ENCODE measurements around the gene SNCA.

SNCA gene

DNA sequence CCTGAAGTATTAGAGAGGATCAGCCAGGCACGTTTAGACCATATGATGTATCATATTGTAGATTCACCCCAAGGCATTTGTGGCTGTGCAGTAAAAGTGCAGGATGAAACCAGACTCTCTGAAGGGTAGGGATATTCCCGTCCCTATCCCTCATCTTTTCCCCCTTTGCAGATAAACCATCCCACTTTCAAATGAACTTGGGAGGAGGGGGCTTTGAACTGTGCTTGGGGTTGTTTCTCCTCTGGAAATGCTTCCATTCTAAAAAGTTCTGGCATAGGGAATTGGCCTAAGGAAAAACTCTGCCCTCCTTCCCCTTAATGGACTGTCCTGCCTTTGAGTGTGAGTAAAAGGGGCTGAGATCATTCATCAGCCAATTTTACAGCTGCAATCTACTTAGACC lies 23.8 kb downstream of the SNCA start:
- ATAC-seq = no peak

DNA sequence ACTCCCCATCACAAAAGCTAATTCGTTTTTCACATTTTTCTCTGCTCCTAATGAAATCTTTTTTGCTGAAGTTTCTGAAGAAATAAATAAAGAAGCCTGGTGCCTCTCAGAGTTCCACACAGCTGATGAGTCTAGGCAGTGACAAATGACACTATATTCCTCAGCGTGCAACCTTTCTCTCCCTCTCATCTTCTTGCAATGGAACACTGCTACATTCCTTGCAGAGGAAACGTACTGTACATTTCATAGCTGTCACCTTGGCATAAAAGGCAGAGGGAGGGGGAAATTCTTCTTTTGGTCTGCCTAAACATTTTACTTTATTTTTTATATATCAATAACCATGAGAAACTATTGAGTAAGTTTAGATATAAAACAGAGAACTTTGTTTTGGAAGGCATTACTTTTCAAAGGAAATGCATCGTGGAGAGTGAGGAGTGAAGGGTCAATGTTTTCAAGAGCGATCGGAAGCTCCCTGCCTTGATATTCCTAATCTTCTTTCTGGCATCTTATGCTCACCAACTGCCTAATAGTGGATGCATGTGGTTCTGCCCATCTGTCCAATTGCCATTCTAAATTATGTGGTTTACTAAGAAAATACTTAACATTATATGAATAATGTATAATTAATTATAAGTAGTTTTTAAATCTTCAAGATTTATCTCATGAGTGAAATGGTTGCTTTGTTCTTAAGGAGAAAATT lies 29.4 kb downstream of the SNCA start:
- no peak for ATAC-seq

DNA sequence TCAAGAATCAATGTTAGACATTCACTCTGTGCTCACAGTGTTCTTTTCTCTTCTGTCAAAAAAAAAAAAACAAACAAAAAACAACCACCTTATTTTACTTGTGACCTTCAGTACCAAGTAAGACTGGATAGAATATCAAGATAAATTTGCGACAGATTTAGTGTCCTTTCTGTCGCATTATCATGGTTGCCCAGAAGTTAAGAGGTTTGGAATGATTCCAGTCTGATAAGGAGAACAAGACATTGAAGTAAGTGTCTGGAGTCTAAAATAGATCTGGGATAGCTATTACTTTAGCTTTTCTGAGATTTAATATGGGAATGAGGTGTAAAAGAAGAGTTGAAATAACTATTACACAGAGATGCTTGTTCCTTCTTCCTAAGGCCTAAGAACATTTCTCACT lies 31.7 kb downstream of the SNCA start:
- no peak for ATAC-seq

DNA sequence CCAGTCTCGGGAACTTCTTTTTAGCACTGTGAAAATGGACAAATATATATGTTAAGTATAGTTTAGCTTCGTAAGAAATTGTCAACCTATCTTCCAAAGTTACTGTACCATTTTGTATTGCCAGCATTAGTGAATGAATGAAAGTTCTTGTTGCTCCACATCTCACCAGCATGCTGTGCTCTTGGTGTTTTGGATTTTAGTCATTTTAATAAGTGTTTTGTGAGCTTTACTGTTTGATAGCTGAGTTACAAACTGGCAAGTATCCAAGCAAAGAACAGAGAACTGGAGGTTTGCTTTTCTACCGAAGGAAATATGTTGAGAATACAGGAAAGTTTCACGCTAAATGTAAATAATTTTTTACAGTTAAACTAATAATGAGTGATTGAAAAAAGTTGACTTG lies 33.0 kb downstream of the SNCA start:
- ATAC-seq = no peak

DNA sequence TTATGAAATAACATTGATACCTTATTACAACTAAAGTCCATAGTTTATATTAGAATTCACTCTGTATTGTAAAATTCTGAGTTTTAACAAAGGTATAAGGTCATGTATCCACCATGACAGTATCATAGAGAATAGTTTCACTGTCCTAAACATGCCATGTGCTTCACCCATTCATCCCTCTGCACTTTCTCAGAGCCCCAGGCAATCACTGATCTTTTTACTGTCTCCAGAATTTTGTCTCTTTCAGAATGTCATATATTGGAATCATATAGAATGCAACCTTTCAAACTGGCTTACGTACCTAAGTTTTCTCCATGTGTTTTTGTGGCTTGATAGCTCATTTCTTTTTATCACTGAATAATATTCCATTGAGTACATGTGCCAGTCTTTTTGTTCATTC lies 33.9 kb downstream of the SNCA start:
- no peak for ATAC-seq

DNA sequence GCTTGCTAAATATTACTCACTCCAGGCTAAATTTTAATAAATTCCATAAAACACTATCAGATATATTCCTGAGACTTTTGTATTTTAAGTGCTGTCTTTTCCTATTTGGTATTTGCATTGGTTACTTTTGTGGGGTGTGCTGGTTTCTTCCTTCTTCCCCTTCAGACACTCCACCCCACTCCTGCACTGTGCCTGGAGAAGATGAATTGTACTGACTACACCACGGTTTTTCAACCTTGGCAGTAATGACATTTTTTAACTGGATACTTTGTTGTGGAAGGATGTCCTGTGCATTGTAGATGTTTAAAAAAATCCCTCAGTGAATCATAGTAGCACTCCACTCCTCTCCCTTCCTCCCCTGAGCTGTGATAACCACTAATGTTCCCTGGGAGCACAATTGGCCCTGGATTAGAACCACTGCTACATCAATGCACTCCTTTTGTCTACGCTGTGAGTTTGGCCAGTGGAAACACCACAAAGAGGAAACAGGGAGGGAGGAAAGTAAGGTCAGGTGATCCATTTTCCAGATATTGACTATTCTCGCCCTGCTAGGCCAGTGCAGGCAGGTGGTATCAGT lies 36.3 kb downstream of the SNCA start:
- ATAC-seq = no peak

DNA sequence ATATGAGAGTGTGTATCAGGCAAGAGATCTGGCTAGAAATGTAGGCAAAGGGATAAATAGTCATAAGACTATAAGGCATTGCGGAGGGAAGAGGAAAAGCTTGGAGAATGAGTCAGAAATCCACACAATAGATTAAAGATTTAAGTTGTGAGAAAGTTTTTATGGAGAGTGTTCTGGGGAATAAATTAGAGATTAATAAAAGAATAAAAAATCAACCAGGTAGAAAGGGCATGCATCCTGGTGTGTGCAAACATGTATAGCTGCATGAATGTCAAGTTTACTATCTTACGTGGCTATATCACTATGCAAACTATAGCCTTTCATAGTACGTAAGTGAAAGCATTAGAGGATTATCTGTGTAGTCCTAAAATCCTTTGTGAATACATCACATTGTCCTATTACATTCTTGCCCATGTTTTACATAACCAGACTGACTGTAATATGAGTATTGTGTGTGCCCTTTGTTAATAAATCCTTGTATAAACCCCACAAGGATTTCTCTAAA lies 36.9 kb downstream of the SNCA start:
- no peak for ATAC-seq

DNA sequence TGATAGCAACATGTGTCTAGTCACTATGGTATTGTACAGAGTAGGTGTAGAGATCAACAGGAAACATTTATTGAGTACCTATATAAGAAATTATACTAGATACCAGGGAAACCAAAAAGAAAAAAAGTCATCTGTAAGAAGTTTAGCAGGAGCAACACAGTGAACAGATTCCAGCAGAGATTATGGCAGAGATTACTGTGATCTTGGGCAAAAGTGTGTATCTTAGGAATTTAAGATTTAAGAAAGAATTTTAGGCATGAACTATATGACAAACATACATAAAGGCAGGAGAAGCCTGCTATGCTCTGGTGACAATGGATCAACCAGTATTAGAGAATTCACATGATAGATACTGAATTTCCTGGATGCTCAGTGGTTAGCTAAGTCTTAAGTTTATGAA lies 37.9 kb downstream of the SNCA start:
- no peak for ATAC-seq

DNA sequence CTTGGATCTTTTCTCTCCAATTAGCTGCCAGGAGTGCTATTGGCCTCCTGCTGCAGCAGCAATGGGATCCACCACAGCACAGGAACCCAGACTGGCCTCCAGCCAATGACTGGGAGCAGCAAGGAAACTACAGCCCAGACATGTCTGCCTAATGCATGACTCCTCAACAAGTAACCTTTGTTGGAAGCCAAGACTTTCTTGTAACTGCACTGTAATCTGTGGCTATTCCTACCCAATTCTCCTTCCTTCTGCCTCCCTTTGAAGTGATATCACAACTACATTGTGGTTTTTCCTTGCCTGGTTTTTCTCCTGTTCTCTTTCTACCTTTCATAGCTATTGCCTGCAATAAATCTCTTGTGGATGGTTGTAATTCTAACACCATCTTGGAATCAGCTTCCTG lies 39.8 kb downstream of the SNCA start:
- ATAC-seq = no peak

DNA sequence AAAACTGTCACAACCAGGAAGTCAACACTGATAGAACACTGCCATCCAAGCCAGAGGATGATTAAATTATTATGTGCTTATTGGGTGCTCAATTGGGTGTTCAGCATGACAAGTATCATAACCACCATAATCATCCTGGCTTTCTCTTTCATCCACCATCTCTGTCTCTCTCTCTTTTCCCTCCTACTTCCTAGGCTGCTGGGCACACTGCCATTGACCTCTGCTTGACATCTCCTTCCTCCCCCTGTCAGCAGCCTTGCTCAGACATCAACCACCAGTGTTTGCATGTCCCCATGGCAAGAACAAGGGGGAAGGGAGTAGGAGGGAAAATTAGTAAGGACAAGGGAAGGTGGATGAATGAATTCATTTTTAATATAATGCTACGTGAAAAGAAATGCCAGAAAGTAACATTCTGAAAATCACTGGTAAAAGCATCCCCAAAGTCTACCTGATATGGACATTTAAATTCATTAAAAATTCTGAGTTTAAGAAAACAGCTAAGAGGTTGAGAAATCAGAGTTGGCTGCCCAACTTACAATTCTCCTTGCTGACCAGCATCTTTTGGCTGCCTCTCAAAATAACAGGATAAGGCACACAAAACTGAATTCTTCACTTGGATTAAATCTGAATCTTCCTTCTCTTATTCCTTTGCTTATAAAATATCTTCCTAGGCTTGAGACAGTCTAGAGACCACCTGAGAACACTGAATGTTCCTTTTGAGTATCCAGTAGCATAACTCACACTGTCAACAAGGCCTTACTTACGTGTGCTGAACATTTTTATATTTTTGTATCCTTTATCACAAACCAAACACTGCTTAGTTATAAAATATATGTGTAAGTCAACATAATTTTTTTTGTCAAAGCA lies 48.5 kb downstream of the SNCA start:
- ATAC-seq = no peak

DNA sequence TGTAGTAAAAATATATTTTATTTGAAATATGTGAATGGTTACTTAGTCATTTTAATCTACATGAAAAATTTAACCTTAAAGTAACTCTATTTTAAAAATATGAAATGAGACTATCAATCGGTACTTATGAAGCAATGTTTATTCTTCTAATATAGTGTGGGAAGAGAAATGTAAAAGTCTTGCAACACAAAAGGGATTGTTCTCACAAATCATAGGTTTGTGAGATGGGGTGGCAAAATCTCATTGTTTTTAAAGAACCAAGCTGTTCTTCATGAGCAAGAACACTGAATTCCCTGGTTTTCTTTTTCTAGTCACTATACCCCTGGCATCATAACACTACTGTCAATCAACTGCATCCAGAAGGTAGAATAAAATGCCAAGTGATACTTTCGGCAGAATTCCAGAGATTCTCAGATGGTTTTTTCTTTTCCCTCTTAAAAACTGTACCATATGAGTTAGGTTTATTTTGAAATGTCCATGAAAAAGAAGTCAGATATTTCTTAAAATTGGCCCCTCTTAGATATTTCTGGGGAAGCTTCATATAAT lies 52.2 kb downstream of the SNCA start:
- no peak for ATAC-seq

DNA sequence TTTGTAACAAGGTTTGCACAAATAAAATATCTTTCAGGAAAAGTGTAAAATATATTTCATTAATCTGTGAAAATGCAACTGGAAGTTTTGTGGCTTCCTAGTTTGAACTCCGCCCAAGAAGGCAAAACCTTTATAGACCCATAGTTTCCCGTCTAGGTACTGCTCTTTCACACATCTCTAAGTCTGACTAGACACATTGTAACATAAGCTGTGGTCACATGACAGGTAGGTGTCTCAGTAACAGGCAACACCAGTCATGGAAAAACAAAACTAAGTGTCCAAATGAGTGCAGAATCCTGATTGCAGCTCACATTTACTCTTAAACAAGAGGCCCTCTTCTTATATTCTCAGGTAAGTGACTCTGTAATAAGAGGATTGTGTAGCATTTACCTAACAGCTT lies 55.6 kb downstream of the SNCA start:
- no peak for ATAC-seq

DNA sequence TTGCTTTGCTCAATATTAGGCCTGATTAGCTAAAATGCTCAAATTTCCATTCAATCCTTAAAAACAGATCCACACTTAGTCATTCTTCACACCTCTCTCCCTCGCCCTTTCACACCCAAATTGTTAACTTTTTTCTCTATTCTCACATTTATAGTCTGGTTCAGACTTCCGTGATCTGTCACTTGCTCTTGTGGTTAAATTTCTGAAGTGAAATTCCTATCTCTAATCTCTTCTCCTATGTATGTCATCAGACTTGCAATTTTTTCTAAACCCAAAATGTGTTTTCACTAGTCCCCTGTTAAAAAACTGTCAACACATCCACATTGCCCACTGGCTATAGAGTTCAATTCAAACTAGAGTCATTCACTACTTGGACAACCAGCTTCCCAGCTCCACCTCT lies 63.2 kb downstream of the SNCA start:
- no peak for ATAC-seq

DNA sequence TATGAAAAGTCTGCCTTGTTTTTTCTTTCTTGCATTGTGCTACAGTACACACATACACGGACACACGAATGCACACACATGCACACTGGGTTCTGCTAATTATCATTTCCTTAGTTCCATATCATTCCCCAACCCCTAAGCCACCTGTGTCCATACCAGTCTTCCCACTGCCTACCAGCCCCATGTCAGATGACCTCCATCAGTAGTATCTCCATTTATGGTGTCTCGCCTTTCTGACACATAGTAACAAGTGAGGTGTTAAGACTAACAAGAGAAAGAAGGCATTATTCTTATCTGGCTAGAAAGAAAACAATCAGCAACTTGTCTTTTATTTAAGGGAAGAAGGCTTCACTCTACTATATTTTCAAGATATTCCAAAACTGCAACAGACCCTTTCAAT lies 67.1 kb downstream of the SNCA start:
- ATAC-seq = no peak

DNA sequence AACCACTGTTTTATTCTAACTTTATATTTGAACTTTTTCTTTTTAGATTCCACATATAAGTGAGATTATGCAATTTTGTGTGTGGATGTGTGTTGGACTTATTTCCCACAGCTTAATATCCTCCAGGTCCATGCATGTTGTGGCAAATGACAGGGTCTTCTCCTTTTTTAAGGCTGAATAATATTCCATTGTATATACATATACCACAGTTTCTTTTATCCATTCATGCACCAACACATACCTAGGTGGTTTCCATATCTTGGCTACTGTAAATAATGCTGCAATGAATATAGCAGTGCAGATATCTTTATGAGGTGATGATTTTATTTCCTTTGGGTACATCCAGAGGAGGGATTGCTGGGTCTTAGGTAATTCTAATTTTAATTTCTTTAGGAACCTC lies 69.0 kb downstream of the SNCA start:
- no peak for ATAC-seq

DNA sequence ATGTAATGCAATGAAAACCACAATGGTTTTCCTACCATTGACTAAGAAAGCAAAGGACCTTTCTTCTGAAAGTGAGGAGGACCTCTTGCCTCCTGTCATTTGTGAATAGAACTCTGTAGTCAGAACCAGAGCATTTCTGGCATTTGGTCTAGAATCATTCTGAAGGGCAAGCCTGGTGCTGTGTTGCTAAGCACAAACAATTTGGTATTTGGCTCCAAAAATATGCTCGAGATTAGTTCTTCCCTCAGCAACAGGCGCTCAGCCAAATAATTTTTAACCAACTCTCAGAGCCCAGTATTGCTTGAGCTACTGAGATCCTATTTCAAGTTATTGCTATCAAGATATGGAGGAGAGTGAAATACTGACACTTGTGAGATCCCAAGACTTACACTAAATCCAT lies 71.0 kb downstream of the SNCA start:
- no peak for ATAC-seq

DNA sequence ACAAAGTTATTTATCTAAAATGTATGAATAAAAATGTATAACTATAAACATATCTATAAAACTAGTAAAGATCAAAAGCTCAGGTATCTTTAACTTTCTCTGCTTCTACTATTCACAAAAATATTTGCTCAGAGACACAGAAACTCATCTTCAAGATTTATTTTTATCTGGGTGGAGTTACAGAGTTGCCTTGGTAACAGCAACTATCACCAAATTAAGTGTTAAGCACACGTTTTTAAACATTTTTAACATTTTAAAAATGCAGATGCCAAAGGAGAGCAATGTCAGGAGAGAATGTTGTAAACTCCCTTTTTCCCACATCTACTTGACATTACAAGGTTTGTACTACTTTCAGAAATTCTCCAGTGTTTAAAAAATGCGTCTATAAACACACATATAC lies 71.4 kb downstream of the SNCA start:
- ATAC-seq = no peak

DNA sequence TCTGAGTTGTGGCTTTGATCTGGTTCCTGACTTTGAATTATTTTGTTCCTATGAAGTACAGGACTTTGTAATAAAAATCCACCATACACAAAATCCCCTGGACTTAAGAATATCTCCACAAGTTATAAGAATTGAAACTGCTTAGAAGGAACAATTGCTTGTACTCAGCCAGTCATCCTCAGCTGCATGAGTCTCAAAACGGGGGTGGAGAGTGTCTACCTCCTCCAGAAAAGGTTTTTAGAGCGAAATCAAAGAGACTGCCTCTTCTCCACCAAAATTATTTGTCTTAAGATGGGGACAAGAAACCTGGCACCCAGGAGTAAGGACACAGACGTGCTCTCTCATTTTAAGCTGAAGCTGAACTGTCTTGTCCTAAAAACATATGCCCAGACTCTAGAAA lies 74.7 kb downstream of the SNCA start:
- ATAC-seq = no peak

DNA sequence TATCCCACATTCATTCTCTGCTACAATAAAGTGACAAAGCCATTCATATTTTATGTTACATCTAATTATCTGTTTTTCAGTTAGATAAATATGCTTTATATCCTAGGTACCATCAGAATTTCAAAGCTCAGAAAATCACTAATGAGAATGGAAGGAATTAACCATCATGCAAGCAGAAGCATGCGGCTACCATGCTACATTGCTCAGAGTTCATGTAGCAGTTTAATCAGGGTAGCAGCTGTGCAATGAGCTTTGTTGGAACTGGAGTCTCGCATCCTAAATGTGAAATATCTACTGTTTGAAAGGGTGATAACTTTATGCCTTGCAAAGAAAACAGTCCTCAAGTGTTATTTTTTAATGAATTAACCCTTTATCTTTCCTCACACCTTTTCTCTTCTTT lies 77.5 kb downstream of the SNCA start:
- ATAC-seq = no peak

DNA sequence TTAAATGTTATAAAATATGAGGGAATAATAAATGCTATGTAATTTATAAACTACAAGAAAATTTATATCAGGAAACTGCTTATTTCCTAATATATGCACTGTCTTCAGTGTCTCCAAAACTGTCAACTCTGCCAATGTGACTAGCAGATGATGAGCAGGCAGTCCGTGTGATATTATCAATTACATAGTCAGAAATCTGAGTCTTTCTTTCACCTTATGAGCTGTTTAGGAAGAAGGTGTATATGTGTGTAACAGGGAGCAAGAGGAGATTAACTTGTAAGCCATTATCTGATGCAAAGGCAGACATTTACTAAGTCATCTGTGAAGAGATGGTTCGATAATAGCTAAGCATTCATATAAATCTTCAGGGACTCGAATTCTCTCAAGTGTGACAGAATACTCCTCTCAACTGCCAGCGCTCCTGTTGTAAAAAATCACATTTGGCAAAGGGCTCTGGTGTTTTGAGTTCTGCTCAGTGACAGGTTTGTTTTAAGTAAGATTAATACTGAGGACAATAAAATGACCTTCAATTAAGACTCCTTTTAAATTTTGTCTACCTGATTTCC lies 79.7 kb downstream of the SNCA start:
- ATAC-seq = no peak

DNA sequence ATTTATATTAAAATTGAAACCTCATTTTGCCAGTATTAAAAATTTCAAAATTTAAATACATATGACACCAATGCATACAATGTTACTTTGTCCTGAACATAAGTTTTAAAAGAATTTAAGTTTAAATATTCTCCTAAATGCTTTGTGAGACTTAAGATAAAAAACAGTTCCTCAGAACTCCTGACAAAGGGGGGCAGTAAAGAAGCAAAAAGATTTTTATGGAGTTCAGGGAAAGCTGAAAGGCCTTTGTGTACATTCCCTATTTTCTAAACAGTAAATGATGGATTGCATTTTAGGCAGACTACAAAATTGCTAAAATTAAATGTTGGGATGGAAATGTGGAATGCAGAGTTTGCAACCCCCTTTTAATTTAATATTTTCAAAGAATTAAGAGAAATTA lies 81.7 kb downstream of the SNCA start:
- ATAC-seq = no peak

DNA sequence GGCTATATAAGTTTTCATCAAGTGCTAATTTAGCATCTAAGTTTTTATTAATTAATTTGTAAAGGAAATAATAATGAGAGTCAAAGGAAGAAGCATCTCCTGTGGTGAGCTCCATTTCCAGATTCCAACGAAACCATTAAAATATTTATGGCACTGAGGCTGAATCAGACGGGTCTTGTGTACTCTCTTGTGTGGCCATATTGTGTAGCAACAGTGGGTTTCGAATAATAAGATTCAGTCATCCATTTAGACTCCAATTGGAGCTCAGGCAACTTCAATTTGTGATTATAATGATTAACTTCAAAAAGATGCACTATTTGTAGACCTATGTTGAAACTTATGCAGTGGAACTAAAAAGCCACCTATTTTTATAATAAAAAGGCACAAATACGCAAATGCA lies 82.4 kb downstream of the SNCA start:
- no peak for ATAC-seq

DNA sequence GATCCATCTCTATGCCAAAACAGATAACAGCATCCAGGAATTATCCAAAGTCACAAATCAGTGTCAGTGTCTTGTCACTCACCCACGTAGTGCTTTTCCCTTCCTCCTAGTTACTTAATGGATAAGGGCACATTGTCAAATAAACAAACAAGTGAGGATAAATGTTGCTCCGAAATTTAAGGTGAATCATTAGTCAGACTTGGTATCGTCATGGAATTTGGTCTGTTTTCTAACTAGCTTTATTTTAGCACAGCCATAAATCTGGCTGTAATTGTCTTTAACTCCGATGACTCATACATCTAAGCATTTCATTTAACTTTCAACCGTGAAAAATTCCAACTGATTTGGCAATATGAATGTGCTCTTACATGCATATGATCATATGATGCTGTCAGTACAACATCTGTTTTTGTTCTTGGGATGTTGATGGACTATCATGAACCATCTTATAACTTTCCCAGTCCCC lies 83.3 kb downstream of the SNCA start:
- ATAC-seq = no peak
